Left lung (tissue), 10 donors: ENCODE measurements around the gene TYRO3. TPM values are rescaled to one million over a fixed set of nuclear protein-coding genes. Genes with fewer than 3 reads are reported as not detected.
A peak's percentile ranks its signal among the peaks of the same experiment; 100 is the strongest.

Experiments
- ATAC-seq: fragments of 200-7000 bp; cut with Tn5 transposase; one replicate; pipeline ENCODE4 v1.9.1; 2020; ENCODE audit warnings: moderate library complexity
- DNase-seq, 4 donors: peaks; one replicate each; pipeline ENCODE4 v3.0.0-alpha.2; 2013 to 2020
- H3K27ac ChIP-seq, 2 donors: fragments of 200-600 bp; sonication (generic) in 1 of 2; one replicate each; pipeline versions ENCODE4 v1.5.0 to v1.8.0; 2020 to 2021
- H3K27me3 ChIP-seq, 2 donors: fragments of 200-600 bp; sonication (generic) in 1 of 2; one replicate each; pipeline versions ENCODE4 v1.5.0 to v1.8.0; 2020 to 2021
- H3K36me3 ChIP-seq, 2 donors: fragments of 200-600 bp; sonication (generic) in 1 of 2; one replicate each; pipeline versions ENCODE4 v1.5.0 to v1.8.0; 2020 to 2021
- H3K4me1 ChIP-seq, 2 donors: fragments of 200-600 bp; one replicate each; pipeline ENCODE4 v1.8.0; 2021
- H3K4me3 ChIP-seq, 2 donors: fragments of 200-600 bp; sonication (generic) in 1 of 2; one replicate each; pipeline versions ENCODE4 v1.5.0 to v1.8.0; 2020 to 2021; ENCODE audit warnings: mild to moderate bottlenecking in 1 of 2
- H3K9me3 ChIP-seq, 2 donors: fragments of 200-600 bp; sonication (generic) in 1 of 2; one replicate each; pipeline versions ENCODE4 v1.5.0 to v1.8.0; 2020 to 2021
- intact Hi-C, 2 donors: fragments of 100-400 bp; cut with DNase I; formaldehyde crosslinking; loops; one replicate each; pipeline versions ENCODE4 v1.11.2 to v1.14.2; 2022
- polyA plus RNA-seq, 6 donors: library from polyadenylated mRNA; unstranded; fragments of 120-200 nt; gene quantifications; one replicate each; pipeline ENCODE4 v1.2.1, GENCODE V29; 2013; ENCODE audit not compliant: insufficient read length in 6 of 6
- total RNA-seq, 2 donors: library from RNA; stranded (reverse); fragmentation: NEBNext Ultra II Directional; extraction: Animal tissue kit (Norgen Biotek cat#: 25700); gene quantifications; one replicate each; pipeline ENCODE4 v1.2.1, GENCODE V29; 2021
- TF ChIP-seq, protein P1 (sequence below), 2 donors: fragments of 200-600 bp; sonication (generic) in 1 of 2; IDR thresholded peaks; one replicate each; pipeline versions ENCODE4 v1.5.0 to v1.8.0; 2021; ENCODE audit warnings: antibody characterized with exemption in 2 of 2
- donor health status: DM: no; HTN: yes; CAD: no.
- donor health status: DM: no; HTN: no; CAD: no.

The TYRO3 gene
- total and polyA plus RNA-seq, 8 donors = 11.2 to 63.2 (median 43.9) TPM

DNA sequence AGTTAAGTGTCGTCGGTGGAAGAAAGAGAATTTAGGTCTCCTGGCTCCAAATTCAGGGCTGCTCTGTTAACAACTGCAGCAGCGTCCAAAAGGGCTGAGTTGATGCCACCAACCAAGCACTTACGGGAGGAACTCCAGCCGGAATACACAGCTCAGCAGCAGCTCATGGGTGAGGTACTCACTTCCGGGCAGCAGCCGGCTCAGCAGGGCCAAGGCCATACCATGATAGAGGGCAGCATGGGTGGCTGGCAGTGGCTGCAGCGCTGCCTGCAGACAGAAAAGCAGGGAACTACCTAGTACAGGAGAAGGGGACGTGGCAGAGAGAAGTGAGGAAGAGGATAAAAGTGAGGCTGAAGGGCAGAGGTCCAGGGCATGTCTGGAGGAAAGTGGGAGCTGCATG lies 37.4 kb upstream of the TYRO3 start:
- ATAC-seq = no peak
- no peaks in the 10 kb centered on the region for H3K27me3 ChIP-seq
- no peak overlapping the region for H3K4me3 ChIP-seq
- peak in 1 of 4 donors; percentile 47 for DNase-seq
- peaks cover 0 to 57% of the 10 kb centered on the region in 2 donors for H3K36me3 ChIP-seq
- H3K9me3 ChIP-seq = no peaks in the 10 kb centered on the region
- no peak overlapping the region for H3K27ac ChIP-seq
- TF ChIP-seq, protein P1, sequence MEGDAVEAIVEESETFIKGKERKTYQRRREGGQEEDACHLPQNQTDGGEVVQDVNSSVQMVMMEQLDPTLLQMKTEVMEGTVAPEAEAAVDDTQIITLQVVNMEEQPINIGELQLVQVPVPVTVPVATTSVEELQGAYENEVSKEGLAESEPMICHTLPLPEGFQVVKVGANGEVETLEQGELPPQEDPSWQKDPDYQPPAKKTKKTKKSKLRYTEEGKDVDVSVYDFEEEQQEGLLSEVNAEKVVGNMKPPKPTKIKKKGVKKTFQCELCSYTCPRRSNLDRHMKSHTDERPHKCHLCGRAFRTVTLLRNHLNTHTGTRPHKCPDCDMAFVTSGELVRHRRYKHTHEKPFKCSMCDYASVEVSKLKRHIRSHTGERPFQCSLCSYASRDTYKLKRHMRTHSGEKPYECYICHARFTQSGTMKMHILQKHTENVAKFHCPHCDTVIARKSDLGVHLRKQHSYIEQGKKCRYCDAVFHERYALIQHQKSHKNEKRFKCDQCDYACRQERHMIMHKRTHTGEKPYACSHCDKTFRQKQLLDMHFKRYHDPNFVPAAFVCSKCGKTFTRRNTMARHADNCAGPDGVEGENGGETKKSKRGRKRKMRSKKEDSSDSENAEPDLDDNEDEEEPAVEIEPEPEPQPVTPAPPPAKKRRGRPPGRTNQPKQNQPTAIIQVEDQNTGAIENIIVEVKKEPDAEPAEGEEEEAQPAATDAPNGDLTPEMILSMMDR (IDR thresholded peaks at IDR 0.05) = no peak
- no peaks in the 10 kb centered on the region for H3K4me1 ChIP-seq
- intact Hi-C loops = no loop called here

GRCh38 chr15:41523097-41523496 lies 35.9 kb upstream of the TYRO3 start:
- H3K27me3 ChIP-seq = no peaks in the 10 kb centered on the region
- no peaks in the 10 kb centered on the region for H3K4me1 ChIP-seq
- H3K27ac ChIP-seq = no peak overlapping the region
- TF ChIP-seq, protein P1 (IDR thresholded peaks at IDR 0.05) = no peak
- H3K9me3 ChIP-seq = no peaks in the 10 kb centered on the region
- DNase-seq (no peak), ATAC-seq (no peak)
- H3K36me3 ChIP-seq = peaks cover 0 to 63% of the 10 kb centered on the region in 2 donors
- intact Hi-C loops = no loop called here
- H3K4me3 ChIP-seq = no peak overlapping the region

- TF ChIP-seq, protein P1 (IDR thresholded peaks at IDR 0.05) = no peak
- H3K4me1 ChIP-seq = peaks cover 0 to 6% of the 10 kb centered on the region in 2 donors
- H3K27me3 ChIP-seq = no peaks in the 10 kb centered on the region
- intact Hi-C loops = no loop called here
- H3K27ac ChIP-seq = no peak overlapping the region
- no peak for ATAC-seq
- peaks cover 0 to 98% of the 10 kb centered on the region in 2 donors for H3K36me3 ChIP-seq
- no peaks in the 10 kb centered on the region for H3K9me3 ChIP-seq
- H3K4me3 ChIP-seq = no peak overlapping the region
- no peak for DNase-seq
Observed at GRCh38 chr15:41530363-41530956, 28.6 kb upstream of the TYRO3 start.

GRCh38 chr15:41535544-41535943 lies 23.5 kb upstream of the TYRO3 start:
- Histone ChIP-seq H3K27ac (no peak overlapping the region), H3K9me3 (no peaks in the 10 kb centered on the region), H3K36me3 (peaks cover 0 to 61% of the 10 kb centered on the region in 2 donors), H3K4me3 (no peak overlapping the region), H3K4me1 (peaks cover 0 to 6% of the 10 kb centered on the region in 2 donors), H3K27me3 (no peaks in the 10 kb centered on the region)
- DNase-seq (no peak), ATAC-seq (no peak)
- intact Hi-C loops = no loop called here
- TF ChIP-seq, protein P1 (IDR thresholded peaks at IDR 0.05) = no peak

DNA sequence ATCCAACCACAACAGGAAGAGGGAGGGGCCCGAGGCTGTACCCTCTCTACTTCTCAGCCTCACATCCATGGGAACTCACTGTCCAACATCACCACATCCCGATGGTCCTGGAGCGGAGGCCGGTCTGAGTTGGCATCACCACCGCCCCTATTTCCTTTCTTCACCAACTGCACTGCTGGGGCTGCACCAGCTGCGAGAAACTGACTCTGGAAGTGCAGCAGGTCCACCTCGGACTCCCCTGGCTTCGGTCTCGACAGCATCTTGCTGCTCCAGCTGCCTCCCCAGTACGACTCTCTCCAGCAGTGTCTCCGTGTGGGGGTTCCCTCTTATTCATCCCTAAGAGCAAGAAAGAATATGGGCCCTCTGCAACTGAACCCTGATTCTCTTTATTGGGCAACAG lies 22.1 kb upstream of the TYRO3 start:
- TF ChIP-seq, protein P1 (IDR thresholded peaks at IDR 0.05) = no peak
- Histone ChIP-seq H3K36me3 (peaks cover 0 to 50% of the 10 kb centered on the region in 2 donors), H3K4me3 (no peak overlapping the region), H3K4me1 (no peaks in the 10 kb centered on the region), H3K9me3 (no peaks in the 10 kb centered on the region), H3K27me3 (no peaks in the 10 kb centered on the region), H3K27ac (no peak overlapping the region)
- DNase-seq (peak in 1 of 4 donors; percentile 35), ATAC-seq (no peak)
- intact Hi-C loops = no loop called here
